HG02610 (cell line): ENCODE measurements around the gene ZFYVE16.
"Not testable (repeated sequence)": the region's sequence is repeated elsewhere in the genome, so short reads cannot be mapped to it uniquely, and the experiment has no call there.

Source experiments
- ATAC-seq: cut with Tn5 transposase; IDR thresholded peaks from one replicate; pipeline ENCODE4 v1.9.1; 2021; ENCODE audit warnings: mild to moderate bottlenecking, moderate library complexity; ENCODE audit not compliant: unreplicated experiment

The ZFYVE16 gene

DNA sequence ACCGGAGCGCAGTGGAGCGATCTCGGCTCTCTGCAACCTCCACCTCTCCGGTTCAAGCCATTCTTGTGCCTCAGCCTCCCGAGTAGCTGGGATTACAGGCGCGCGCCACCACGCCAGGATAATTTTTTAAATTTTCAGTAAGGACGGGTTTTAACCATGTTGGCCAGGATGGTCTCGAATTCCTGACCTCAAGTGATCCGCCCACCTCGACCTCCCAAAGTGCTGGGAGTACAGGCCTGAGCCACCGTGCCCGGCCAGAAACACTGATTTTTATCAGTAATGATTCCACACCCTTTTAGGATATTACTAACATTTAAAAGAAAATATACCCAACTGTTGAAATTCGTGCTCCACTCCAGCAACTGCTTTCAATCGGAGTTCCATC is 79.6 kb downstream of the ZFYVE16 start:
- no peak for ATAC-seq

DNA sequence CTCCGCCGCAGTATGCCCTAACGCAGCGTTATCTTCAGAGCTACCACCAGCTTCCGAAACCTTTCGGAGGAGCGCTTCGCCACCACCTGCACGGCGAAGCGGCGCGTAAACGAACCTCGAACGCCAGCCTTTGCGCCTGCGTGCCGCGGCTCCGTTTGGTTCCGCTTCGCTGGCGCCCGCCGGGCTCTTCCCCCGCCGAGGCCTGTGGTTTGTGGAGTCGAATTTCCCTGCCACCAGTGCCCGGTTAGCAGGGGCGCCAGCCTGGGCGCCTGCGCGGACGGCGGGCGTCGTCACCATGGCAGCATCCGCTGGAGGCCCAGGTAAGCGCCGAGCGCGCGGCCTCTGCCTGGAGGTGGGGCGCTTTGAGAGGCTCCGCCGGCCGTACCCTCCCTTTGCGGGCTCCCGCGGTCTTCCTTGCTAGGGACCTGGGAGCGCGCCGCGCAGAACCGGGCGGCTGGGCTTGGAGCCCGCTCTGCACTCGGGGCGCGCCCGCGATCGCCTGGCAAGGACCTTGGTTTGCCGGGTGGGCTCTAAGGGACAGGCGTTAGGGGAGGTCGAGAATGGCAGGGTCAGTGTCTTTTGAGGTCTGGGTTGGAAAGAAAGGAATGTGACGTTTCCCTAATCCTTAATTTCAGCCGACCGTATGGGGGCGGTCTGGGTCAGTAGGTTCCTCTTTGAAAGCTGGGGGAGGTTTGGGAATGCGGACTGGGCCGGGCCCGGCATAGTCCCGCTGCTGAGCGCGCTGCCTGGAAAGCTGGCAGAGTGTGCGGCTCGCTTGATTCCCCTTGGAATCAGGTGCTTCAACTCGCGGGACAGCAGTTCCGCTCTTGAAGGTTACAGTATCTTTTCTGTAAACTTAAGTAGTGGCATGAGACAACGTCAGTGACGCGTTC is 80.2 kb downstream of the ZFYVE16 start, which contains the start of gene FAM151B:
Gene FAM151B (plus strand): TSS at position 272 of the 893 bp plus-strand sequence. CDS start 24 bp downstream, at position 296.
- ATAC-seq = peak; percentile 86

DNA sequence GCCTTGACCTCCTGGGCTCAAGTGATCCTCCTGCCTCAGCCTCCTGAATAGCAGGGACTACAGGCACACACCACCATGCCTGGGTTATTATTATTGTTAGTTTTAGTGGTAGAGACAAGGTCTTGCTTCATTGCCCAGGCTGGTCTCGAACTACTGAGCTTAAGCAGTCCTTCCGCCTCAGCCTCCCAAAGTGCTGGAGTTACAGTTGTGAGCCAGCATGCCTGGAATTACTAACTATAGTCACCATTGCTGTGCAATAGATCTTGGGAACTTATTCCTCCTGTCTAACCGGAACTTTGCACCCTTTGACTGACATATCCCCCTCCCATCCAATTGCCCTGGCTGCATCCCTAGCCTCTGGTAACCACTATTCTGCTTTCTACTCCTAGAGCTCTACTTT is 83.4 kb downstream of the ZFYVE16 start:
- ATAC-seq = no peak

DNA sequence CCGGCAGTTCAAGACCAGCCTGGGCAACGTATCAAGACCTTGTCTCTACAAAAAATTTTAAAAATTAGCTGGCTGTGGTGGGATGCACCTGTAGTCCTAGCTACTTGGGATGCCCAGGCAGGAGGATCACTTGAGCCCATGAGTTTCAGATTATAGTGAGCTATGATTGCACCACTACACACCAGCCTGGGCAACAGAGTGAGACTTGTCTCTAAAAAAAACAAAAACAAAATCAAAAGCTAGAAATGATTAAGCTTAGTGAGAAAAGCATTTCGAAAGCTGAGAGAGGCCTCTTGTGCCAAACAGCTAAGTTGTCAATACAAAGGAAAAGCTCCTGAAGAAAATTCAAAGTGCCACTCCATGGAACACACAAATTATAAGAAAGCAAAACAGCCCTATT is 84.9 kb downstream of the ZFYVE16 start:
- ATAC-seq = no peak

DNA sequence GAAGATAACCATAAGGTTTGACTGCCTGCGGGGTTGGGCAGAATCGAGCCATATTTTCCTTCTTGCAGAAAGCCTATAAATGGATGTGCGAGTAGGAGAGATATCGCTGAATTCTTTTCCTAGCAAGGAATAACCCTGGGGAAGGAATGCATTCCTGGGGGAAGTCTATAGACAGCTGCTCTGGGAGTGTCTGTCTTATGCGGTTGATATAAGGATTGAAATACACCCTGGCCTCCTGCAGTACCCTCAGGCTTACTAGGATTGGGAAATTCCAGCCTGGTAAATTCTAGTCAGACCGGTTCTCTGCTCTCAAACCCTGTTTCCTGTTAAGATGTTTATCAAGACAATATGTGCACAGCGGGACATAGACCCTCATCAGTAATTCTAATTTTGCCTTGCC is 85.6 kb downstream of the ZFYVE16 start:
- ATAC-seq = not testable (repeated sequence)

DNA sequence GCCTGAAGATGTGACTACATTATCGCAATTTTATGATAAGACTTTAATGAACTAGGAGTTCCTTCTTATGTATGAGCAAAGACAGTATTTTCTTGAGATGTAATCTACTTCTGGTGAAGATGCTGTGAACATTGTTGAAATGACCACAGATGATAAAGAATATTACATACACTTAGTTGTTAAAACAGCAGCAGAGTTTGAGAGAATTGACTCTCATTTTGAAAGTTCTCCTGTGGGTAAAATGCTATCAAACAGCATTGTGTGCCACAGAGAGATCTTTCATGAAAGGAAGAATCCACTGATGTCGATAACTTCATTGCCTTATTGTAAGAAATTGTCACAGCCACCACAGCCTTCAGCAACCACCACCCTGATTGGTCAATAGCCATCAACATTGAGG is 88.0 kb downstream of the ZFYVE16 start:
- no peak for ATAC-seq

DNA sequence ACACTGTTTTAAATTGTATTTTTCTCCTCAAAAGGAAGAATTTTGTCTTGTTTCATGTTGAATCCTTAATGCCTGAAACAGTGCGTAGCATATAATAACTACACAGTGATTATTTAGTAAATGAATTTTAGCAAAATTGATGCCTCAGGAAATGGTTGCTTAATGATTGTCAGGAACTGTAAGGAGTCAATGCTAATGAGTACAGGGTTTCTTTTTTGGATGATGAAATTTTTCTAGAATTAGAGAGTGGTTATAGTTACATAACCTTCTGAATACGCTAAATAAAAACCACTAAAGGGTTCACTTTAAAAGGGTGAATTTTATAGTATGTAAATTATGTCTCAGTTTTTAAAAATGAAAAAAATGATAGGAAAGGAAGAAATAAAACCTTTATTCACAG is 94.9 kb downstream of the ZFYVE16 start:
- ATAC-seq = no peak

DNA sequence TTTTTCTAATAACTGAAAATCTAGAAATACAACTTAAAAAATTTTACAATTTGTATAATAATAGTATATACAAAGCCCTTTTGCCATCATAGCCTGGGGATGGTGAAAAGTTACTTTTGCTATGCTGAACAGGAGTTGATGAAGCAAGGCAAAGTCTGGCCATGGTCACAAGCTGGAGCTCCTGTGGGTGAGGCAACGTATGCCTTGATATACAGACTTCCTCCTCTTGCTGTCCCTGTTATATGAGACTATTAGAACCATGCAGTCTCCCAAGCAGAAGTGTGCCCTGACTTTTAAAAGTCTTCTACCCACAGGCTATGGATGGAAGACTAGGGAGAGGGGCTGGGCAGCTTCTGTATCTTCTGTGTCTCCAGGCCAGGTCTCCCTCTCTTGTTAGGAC is 95.8 kb downstream of the ZFYVE16 start:
- no peak for ATAC-seq

DNA sequence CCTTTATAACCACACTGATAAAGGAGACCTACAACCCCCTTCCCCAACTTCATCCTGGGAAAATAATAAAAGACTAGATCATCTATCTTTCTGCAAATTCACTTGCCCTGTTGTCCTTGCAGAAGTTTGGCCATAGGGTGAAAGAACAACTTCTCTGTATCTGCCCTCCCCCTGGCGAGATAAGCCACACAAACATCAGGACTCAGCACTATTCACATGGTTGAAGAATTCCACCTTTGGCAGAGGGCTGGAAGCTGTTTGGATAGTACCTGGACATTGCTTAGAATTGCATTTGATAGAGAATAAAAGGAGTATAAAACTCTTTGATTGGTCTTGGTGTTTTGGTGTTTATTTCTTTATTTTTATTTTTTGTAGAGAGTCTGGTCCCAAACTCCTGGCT is 97.0 kb downstream of the ZFYVE16 start:
- no peak for ATAC-seq

DNA sequence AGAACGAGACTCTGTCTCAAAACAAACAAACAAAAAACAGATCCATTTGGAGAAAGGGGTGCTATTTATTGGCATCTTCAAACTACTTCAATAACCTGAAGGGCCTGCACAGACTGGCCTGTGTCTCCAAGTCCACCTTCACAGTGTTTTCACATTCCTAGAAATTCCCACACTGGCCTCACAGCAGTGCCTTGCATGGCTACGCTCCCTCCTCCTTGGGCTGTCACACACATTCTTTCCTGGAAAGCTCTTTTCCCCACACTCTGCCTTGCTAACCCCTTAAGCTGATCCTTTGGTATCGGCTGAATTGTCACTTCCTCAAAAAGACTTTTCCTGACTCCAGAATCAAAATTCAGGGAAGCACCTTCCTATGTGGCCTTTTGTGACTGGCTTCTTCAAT is 99.8 kb downstream of the ZFYVE16 start:
- no peak for ATAC-seq

DNA sequence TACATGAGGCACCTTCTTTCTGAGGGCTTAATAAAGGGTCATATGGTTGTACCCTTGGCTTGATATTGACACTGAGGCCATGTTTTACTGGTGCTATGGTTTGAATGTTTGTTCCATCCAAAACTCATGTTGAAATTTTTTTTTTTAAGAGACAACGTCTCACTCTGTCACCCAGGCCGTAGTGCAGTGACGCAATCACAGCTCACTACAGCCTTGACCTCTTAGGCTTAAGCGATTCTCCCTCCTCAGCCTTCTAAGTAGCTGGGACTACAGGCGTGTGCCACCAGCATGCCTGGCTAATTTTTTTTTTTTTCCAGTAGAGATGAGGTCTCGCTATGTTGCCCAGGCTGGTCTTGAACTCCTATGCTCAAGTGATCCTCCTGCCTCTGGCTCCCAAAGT is 101.0 kb downstream of the ZFYVE16 start:
- no peak for ATAC-seq

DNA sequence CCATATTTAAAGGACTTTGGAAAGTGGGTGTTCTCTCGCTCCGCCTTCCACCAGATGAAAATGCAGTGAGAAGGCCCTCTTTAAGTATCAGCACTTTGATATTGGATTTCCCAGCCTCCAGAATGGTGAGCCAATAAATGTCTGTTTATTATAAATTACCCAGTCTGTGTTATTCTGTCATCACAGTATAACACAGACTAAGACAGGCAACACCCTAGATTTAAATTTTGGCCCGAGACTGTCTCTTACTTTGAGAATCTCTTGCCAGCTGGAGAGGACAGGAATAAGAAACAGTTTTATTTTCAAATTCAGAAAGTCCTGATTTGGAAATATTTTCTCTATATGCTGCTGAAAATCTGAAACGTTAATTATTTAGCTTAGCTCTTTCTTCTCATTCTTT is 101.5 kb downstream of the ZFYVE16 start:
- no peak for ATAC-seq

DNA sequence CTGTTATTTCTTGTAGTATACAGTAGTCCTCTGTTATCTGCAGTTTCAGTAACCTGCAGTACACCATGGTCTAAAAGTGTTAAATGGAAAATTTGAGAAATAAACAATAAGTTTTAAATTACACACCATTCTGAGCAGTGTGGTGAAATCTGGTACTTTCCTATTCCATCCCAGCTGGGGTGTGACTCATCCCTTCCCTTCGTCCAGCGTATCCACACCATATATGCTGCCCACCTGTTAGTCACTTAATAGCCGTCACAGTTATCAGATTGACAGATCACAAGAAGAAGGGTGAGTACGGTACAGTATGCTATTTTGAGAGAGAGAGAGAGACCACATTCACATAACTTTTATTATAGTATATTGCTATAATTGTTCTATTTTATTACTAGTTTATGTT is 109.0 kb downstream of the ZFYVE16 start:
- no peak for ATAC-seq
